Activated naive CD8-positive, alpha-beta T cell treated with anti-CD3 and anti-CD28 coated beads, Interleukin-2, amount 50 U/mL, for 16 hours (primary cell): ENCODE measurements around the gene NKX6-1.

Experiments used
- DNase-seq: peaks from one replicate; pipeline ENCODE4 v3.0.0-alpha.2; 2020; ENCODE audit warnings: low read depth, low spot score

The NKX6-1 gene

DNA sequence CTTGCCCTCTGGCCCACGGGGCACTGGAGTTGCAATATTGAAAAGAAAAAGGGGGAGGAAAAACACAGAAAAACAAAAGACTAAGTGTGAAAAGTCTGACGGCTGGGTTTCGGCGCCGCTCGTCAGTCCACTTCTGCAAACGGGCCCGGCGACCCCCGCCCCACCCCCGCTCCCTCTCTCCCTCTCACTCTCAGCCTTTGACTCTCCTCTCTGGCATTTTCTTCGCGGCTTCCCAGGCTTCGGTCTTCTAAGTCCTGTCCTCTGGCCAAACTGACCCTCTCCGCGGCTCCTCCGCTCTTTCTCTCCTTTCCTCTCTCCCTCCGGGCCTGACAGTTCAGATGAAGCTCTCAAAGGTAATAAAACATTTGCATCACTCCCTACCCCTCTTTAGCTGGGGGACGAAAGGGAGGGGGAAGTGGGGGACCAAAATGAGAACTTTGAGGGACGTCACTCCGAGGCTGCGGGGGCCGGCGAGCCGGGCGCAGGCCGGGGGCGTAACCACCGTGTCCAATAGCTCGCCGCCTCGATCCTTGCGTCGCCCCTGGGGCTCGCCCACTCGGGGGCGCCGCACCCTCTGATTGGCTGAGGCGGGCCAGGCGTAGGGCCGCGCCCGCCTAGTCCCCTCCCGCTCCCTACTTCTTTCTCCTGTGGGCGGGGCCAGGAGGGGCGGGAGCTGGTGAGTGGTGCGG is at the start of gene NKX6-1:
NKX6-1 (minus strand) TSS at position 358 of the 689 bp plus-strand sequence. CDS start 1,064 bp downstream, outside the sequence.
- DNase-seq, result no peak

DNA sequence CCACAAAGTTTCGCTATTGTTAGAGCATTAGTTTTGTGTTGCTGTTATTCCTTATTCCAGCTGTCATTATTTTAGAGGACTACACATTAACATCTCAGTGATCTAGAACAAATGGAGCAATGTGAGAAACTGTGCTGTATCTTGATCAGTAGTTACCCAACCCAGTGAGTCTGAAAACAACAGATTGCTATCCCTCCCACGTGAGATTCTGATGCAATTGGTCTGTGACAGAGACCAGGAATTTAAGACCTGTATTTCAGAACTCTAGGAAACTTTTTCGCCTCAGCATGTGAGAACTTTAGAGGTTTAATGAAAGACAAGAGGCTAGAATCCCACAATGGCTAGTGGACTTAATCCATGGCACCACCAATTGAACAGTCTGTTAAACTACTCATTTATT is 48.1 kb upstream of the NKX6-1 start:
- no peak for DNase-seq

- DNase-seq, result no peak
These were observed 46.0 kb upstream of the NKX6-1 start for GRCh38 chr4:84545093-84545492.

DNA sequence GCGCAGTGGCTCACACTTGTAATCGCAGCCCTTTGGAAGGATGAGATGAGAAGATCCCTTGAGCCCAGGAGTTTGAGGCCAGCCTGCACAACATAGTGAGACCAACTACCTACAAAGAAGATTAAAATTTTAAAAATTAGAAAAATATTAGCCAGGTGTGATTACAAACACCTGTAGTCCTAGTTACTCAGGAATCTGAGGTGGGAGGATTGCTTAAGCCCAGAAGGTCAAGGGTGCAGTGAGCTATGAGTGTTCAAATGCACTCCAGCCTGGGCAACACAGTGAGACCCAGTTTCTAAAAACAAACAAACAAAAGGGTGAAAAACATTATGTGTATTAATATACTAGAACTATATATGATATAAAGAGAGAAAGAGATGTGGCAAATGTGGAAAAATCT is 36.8 kb upstream of the NKX6-1 start:
- no peak for DNase-seq

GRCh38 chr4:84531689-84532088 is 32.6 kb upstream of the NKX6-1 start:
- DNase-seq, result no peak

GRCh38 chr4:84530871-84531270 is 31.8 kb upstream of the NKX6-1 start:
- DNase-seq, result no peak

DNA sequence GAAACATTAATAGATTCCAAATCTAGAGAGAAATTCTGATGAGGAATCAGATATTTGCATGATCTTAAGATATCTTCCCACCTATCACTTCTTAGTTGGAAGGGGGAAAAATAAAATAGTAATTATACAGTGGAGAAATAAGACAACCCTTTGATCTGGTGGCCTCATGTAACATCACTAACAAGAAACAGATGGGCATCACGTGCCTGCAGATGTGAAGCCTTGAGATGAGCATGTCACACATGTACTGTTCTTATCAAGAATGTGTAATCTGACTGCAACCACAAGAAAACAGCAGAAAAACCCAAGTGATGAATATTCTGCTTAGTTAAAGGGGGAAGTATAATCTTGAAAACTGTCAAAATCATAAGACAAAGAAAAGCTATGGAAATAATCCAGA is 31.4 kb upstream of the NKX6-1 start:
- no peak for DNase-seq

GRCh38 chr4:84529169-84529751 is 30.2 kb upstream of the NKX6-1 start:
- no peak for DNase-seq

- no peak for DNase-seq
These were observed 28.3 kb upstream of the NKX6-1 start for GRCh38 chr4:84527391-84527790.

- no peak for DNase-seq
These were observed 16.0 kb upstream of the NKX6-1 start for GRCh38 chr4:84515075-84515474.

DNA sequence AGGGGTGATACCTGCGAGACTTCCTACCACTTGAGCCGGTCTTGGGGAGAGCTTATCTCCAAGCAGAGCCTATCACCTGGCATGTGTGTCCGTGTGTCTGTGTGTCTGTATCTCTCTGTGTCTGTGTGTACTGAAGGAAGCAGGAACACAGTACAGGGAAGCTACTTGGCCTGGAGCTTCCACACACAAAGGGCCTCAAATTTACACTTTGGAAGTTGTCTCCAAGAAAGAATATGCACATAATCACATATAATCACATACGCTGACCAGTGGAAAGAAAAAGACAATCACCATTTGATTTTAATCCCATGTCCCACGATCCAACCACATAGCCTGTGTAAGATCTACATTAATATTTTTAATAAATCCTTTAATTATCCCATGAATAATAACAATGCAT is 13.2 kb upstream of the NKX6-1 start:
- no peak for DNase-seq

DNA sequence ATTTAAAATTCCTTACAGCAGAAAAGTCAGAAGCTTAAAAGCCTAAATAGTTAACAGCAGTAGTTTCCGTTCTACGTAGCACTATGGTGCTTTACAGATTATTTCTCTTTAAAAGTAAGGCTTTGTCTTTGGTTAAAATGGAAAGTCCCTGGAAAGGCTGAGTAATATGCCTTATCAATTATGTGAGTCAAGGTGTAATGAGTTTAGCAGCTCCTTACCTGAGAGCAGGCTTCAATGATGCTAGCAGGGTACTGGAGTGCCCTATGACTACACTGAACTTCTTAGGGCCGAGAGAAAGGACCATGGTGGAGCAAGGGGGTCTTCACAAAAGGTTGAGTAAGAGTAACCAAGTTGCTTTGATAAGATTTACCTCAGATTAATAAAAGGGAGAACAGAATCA is 12.6 kb upstream of the NKX6-1 start:
- no peak for DNase-seq

DNA sequence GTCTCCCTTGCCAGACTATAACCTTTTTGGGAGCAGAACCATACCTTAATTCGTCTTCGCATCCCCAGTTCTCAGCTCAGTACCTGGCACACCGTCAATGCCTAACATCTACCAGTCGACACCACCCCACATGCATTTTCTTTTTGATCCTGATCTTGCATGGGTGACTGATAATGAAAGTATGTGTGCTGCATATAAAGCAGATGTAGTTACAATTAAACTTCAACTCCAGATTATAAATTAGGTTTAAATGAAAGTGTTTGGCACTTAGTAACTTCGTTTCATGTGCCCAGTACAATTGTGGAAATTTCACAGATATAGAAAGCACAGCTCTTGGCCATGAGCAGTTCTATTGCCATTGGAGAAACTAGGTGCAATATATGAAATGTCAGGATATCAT is 8.8 kb upstream of the NKX6-1 start:
- no peak for DNase-seq

DNA sequence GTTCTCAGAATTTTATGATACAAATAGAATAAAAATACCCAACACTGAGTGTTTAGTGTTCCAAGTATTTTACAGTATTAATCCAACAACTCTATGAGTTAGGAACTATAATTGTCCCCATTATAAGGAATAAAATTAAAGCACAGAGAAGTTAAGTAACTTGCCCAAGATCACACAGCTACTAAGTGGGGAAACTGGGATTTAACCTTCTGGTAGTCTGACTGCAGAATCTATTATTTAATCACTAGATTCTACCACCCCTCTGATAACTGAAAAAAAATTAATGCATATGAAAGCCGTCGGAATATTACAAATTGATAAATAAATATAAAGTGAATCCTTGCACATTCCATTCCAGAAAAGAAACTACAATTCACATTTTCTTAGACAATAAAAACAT is 5.7 kb upstream of the NKX6-1 start:
- no peak for DNase-seq

GRCh38 chr4:84503495-84504437 is 4.7 kb upstream of the NKX6-1 start:
- DNase-seq, result no peak

- DNase-seq, result no peak
These were observed 3.9 kb upstream of the NKX6-1 start for GRCh38 chr4:84502955-84503373.

DNA sequence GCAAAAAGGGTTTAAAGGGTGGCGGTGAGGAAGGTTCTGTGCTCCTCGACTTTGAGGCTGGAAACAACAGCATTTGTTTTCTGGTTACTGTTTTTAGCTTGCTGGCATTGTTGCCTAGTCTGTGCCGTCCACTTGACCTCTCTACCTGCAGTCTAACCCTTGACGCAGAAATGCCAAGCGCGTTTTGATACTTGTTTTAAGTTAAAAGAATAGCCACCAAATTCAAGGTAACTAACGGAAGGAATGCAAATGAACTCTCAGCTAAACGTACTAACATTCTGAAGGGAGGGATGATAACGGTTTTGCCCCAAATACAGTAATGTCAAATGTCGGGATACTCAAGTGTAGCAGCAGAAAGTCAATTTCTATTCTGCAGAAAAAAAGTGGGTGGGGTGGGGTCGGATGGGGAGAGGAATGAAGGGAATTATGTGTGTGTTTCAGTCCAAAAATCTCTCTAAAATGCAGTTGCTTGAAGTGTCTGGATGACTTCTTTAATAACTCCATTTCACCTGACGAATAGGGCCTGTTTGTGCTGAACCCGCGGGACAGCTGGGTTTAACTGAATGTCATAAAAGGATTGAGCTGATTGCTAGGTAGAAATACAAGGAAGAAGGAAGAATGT is 3.4 kb upstream of the NKX6-1 start:
- DNase-seq, result no peak

DNA sequence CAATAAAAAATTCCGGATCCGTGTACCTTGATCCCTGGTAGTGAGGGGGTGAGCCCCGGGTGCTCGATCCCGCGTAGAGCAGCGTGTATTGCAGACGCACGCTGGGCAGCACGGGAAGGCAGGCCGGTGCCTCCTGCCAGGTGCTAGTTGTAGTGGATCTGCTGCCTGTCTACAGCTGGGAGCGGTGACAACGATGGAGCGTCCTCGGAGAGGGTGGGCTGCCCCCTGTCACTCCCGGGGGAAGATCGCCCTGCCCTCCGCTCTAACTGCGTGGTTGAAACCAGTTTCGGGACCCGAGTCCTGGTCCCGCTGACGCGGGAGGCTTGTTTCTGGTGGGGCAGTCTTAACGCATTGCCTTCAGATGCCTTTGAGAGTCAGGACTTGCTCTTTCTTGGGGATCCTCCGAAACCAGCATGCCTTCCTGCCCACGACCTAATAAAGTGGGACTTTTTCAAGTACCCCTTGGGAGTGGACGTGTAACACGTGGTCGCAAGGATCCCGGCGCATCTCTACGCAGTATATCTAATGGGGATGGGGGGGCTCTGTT is 2.7 kb upstream of the NKX6-1 start:
- DNase-seq, result no peak

DNA sequence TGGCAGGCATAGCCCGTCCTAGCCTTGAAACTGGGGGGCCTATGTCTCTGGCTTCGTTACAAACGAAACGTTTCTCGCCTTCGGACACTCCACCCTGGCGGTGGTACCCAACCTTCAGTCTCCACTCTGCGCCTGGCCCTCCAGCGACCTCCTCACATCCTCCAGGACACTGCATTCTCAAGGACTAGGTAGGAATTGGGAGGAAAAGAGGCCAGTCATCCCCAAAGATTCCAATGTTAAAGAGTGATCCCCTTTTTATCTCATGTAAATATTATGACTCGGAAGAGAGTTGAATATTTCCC is 2.1 kb upstream of the NKX6-1 start:
- no peak for DNase-seq

- no peak for DNase-seq
These were observed 1.5 kb upstream of the NKX6-1 start for GRCh38 chr4:84500386-84501201.

GRCh38 chr4:84499624-84499982 is 511 bp upstream of the NKX6-1 start:
- DNase-seq, result no peak
